SK-N-MC (cell line): ENCODE measurements around the gene KRT9.

Experiments used
- EZH2 ChIP-seq: fragments of 200-600 bp; sonication (generic); IDR thresholded peaks from one replicate; pipeline ENCODE4 v1.6.1; 2017; ENCODE audit warnings: antibody characterized with exemption
- POLR2AphosphoS5 ChIP-seq: IDR thresholded peaks from 2 replicates; pipeline ENCODE4 v1.6.1; 2012; ENCODE audit warnings: mild to moderate bottlenecking, low read depth, low read length, borderline replicate concordance

- TF ChIP-seq POLR2AphosphoS5 = no peak
- TF ChIP-seq EZH2 = no peak
Measured at GRCh38 chr17:41586863-41587495, 15.1 kb upstream of the KRT9 start, which contains the start of gene KRT14.
